ENCODE data around the gene CA9. TPM values are rescaled to one million over a fixed set of nuclear protein-coding genes. Genes with fewer than 3 reads are reported as not detected.
A peak's percentile ranks its signal among the peaks of the same experiment; 100 is the strongest.

CA9 gene
- total RNA-seq, 1 donor from 2014 or later: 0.09 TPM

DNA sequence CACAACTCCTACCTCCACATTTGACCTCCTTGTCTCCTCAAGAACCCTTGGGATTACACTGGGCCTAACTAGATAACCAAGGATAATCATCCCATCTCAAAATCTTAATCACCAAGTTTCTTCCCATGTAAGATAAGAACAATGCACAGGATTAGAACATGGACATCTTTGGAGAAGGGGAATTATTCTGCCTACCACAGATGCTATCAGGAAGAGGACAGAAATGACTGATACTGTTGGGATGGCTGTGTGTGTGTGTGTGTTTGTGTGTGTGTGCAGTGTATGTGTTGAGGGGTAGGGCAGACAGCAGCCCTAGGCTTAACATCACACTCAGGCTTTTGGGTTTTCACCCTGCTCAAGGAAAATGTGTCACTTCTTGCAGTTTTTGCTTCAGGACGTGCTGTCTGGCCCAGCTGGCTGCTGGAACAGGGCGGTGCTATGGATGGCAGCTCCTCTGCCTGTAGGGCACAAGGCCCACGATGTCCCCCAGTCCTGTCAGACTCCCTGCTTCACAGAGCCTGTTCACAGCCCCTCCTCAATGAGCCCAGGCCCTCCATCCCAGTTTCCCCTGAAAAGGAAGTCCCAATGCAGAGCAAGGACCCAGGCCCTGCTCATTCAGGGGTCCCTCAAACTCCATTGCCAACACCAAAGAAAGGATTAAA lies 7.7 kb downstream of the CA9 start:
- H3K4me1 Mint-ChIP-seq: peaks cover 10% of the 10 kb centered on the region
- no peaks in the 10 kb centered on the region for H3K36me3 ChIP-seq
- H2AFZ ChIP-seq (replicated peaks): no peak overlapping the region
- H3K27me3 Mint-ChIP-seq (ENCODE audit: insufficient read depth, low read depth): peaks cover 8% of the 10 kb centered on the region
- peaks cover 3% of the 10 kb centered on the region for H3K4me1 ChIP-seq
- H3K4me3 Mint-ChIP-seq: no peak overlapping the region
- H4K20me1 ChIP-seq (ENCODE audit: low read depth): no peaks in the 10 kb centered on the region
- H3K4me2 ChIP-seq: no peak overlapping the region
- no peak overlapping the region for H3K9ac ChIP-seq
- H3K27me3 ChIP-seq: no peaks in the 10 kb centered on the region
- H3K9me3 Mint-ChIP-seq: no peaks in the 10 kb centered on the region
- no peak for TF ChIP-seq EZH2phosphoT487 (IDR thresholded peaks at IDR 0.05)
- TF ChIP-seq, protein P1, sequence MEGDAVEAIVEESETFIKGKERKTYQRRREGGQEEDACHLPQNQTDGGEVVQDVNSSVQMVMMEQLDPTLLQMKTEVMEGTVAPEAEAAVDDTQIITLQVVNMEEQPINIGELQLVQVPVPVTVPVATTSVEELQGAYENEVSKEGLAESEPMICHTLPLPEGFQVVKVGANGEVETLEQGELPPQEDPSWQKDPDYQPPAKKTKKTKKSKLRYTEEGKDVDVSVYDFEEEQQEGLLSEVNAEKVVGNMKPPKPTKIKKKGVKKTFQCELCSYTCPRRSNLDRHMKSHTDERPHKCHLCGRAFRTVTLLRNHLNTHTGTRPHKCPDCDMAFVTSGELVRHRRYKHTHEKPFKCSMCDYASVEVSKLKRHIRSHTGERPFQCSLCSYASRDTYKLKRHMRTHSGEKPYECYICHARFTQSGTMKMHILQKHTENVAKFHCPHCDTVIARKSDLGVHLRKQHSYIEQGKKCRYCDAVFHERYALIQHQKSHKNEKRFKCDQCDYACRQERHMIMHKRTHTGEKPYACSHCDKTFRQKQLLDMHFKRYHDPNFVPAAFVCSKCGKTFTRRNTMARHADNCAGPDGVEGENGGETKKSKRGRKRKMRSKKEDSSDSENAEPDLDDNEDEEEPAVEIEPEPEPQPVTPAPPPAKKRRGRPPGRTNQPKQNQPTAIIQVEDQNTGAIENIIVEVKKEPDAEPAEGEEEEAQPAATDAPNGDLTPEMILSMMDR (IDR thresholded peaks at IDR 0.05): no peak
- no peak for TF ChIP-seq EZH2 (IDR thresholded peaks at IDR 0.05)
- H3K36me3 Mint-ChIP-seq: peaks cover 21% of the 10 kb centered on the region
- no peak overlapping the region for H3K27ac ChIP-seq
- no peaks in the 10 kb centered on the region for H3K79me2 ChIP-seq (ENCODE audit: low read depth)
- H3K27ac Mint-ChIP-seq: no peak overlapping the region
- no peak overlapping the region for H3K4me3 ChIP-seq
- DNase-seq (ENCODE audit: low spot score): no peak
- H3F3A ChIP-seq (ENCODE audit: low read depth): peaks cover 26% of the 10 kb centered on the region
- no peaks in the 10 kb centered on the region for H3K9me3 ChIP-seq (ENCODE audit: low read depth)

DNA sequence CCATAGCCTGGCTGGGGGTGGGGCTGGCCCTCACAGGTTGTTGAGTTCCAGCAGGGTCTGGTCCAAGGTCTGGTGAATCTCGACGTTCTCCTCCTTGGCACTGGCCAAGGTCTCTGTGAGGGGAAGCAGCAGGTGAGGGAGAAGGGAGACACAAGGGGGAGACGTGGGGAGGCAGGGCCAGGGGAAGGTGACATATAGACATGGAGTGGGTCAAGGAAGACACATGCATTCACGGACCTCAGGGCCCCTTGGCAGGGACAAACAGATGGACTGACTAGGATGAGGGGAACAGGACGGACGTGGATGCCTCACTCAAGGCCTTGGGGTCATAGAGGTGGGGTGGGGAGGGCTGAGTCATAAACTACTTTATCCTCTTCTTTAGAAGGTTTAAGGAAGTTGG lies 8.3 kb downstream of the CA9 start:
- peaks cover 21% of the 10 kb centered on the region for H3K36me3 Mint-ChIP-seq
- Histone ChIP-seq H3K27ac (no peak overlapping the region), H3K79me2 (ENCODE audit: low read depth) (no peaks in the 10 kb centered on the region), H3K4me2 (no peak overlapping the region), H2AFZ (replicated peaks) (no peak overlapping the region), H3K27me3 (no peaks in the 10 kb centered on the region), H4K20me1 (ENCODE audit: low read depth) (no peaks in the 10 kb centered on the region), H3K4me3 (no peak overlapping the region), H3K9me3 (ENCODE audit: low read depth) (no peaks in the 10 kb centered on the region), H3F3A (ENCODE audit: low read depth) (peaks cover 23% of the 10 kb centered on the region), H3K9ac (no peak overlapping the region), H3K4me1 (peaks cover 3% of the 10 kb centered on the region), H3K36me3 (no peaks in the 10 kb centered on the region)
- H3K4me1 Mint-ChIP-seq: peaks cover 14% of the 10 kb centered on the region
- H3K4me3 Mint-ChIP-seq: no peak overlapping the region
- no peaks in the 10 kb centered on the region for H3K9me3 Mint-ChIP-seq
- peaks cover 4% of the 10 kb centered on the region for H3K27me3 Mint-ChIP-seq (ENCODE audit: insufficient read depth, low read depth)
- no peak for TF ChIP-seq EZH2 (IDR thresholded peaks at IDR 0.05)
- TF ChIP-seq, protein P1 (IDR thresholded peaks at IDR 0.05): no peak
- no peak for TF ChIP-seq EZH2phosphoT487 (IDR thresholded peaks at IDR 0.05)
- no peak for DNase-seq (ENCODE audit: low spot score)
- H3K27ac Mint-ChIP-seq: no peak overlapping the region

DNA sequence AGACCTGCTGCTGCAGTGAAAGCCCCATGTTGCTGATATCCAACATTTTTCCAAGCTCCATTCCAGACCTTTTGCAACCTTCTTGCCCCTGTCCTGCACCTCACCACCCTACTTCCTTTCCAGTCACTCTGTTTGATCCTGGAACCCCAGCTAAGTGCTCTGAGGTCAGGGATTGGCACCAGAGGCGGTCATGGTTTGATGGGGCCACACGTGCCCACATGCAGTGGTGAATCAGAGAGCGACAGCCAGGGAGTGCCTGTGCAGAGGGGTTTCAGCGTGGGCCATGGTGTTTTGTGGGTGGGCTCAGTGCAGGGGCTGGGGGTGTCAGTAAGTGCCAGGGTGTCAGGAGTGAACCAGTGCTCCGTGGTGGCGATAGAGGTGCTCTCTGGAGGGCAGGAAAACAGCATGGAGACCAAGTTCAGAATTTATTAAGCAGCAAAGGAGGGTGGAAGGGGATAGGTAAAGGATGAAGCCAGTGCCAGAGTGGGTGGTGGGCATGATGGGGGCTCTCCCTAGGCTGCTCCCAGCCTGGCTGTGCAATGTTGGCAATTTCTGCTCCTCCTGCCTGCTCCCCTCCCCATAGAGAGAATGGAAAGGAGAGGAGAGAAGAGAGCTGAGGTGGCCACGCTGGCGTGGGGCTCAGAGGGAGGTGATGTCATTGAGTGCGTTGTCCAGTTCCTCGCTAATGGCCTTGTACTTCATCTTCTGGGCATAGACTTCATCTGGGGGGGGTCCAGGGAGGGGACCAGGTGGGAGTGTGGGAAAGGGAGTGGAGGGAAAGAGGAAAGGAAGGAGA lies 9.0 kb downstream of the CA9 start:
- H3K4me1 Mint-ChIP-seq: peaks cover 19% of the 10 kb centered on the region
- Histone ChIP-seq H2AFZ (replicated peaks) (no peak overlapping the region), H4K20me1 (ENCODE audit: low read depth) (no peaks in the 10 kb centered on the region), H3K4me3 (no peak overlapping the region), H3K4me1 (peaks cover 3% of the 10 kb centered on the region), H3K9ac (no peak overlapping the region), H3K36me3 (no peaks in the 10 kb centered on the region), H3K9me3 (ENCODE audit: low read depth) (no peaks in the 10 kb centered on the region), H3K27me3 (no peaks in the 10 kb centered on the region), H3K4me2 (no peak overlapping the region), H3F3A (ENCODE audit: low read depth) (peaks cover 17% of the 10 kb centered on the region), H3K27ac (no peak overlapping the region), H3K79me2 (ENCODE audit: low read depth) (no peaks in the 10 kb centered on the region)
- TF ChIP-seq, protein P1 (IDR thresholded peaks at IDR 0.05): no peak
- TF ChIP-seq EZH2phosphoT487 (IDR thresholded peaks at IDR 0.05) (no peak), EZH2 (IDR thresholded peaks at IDR 0.05) (no peak)
- peaks cover 2% of the 10 kb centered on the region for H3K9me3 Mint-ChIP-seq
- no peak for DNase-seq (ENCODE audit: low spot score)
- peaks cover 24% of the 10 kb centered on the region for H3K36me3 Mint-ChIP-seq
- H3K27me3 Mint-ChIP-seq (ENCODE audit: insufficient read depth, low read depth): peaks cover 4% of the 10 kb centered on the region
- H3K4me3 Mint-ChIP-seq: no peak overlapping the region
- peak overlapping the region; percentile 61 for H3K27ac Mint-ChIP-seq

All from neural progenitor cell (in vitro differentiated cells).